Natural killer cell (primary cell): ENCODE measurements around the gene AQP11. TPM values are rescaled to one million over a fixed set of nuclear protein-coding genes. Genes with fewer than 3 reads are reported as not detected.

Experiments used
- ATAC-seq, 3 donors: fragments of 150-1000 bp in 2 of 3; fragments of 200-7000 bp in 1 of 3; cut with Tn5 transposase; 1 replicate in 1 of 3; 2 replicates in 2 of 3; pipeline ENCODE4 v1.10.0; 2021; ENCODE audit warnings: mild to moderate bottlenecking in 2 of 3, moderate library complexity in 2 of 3
- DNase-seq, 2 donors: peaks; one replicate each; pipeline versions ENCODE4 v3.0.0 to v3.0.0-alpha.2; 2013 to 2021; ENCODE audit warnings: mixed read lengths in 1 of 2
- H3K27ac ChIP-seq: one replicate; pipeline ENCODE4 v1.5.1; 2013; ENCODE audit warnings: mild to moderate bottlenecking, low read length
- H3K27me3 ChIP-seq: one replicate; pipeline ENCODE4 v1.6.1; 2013; ENCODE audit warnings: low read length; ENCODE audit not compliant: control insufficient read depth, insufficient read depth
- H3K36me3 ChIP-seq: one replicate; pipeline ENCODE4 v1.6.1; 2013; ENCODE audit warnings: low read length; ENCODE audit not compliant: control insufficient read depth, insufficient read depth
- H3K4me1 ChIP-seq: one replicate; pipeline ENCODE4 v1.6.1; 2013; ENCODE audit warnings: low read length; ENCODE audit not compliant: control insufficient read depth, insufficient read depth
- H3K4me3 ChIP-seq: one replicate; pipeline ENCODE4 v1.5.1; 2013; ENCODE audit warnings: low read length
- H3K9me3 ChIP-seq: one replicate; pipeline ENCODE4 v1.6.1; 2013; ENCODE audit warnings: low read length; ENCODE audit not compliant: control insufficient read depth, insufficient read depth
- H3K27ac Mint-ChIP-seq, 2 donors: one replicate each; pipeline ENCODE4 v1.8.0; 2022; ENCODE audit warnings: mild to moderate bottlenecking in 2 of 2, mixed read lengths in 2 of 2, moderate library complexity in 1 of 2
- H3K27me3 Mint-ChIP-seq, 2 donors: one replicate each; pipeline ENCODE4 v1.8.0; 2022; ENCODE audit warnings: low read depth in 2 of 2, mixed read lengths in 2 of 2
- H3K36me3 Mint-ChIP-seq: one replicate; pipeline ENCODE4 v1.8.0; 2022; ENCODE audit warnings: mixed read lengths
- H3K4me1 Mint-ChIP-seq, 2 donors: one replicate each; pipeline ENCODE4 v1.8.0; 2022; ENCODE audit warnings: mixed read lengths in 2 of 2
- H3K4me3 Mint-ChIP-seq: one replicate; pipeline ENCODE4 v1.8.0; 2022; ENCODE audit warnings: mild to moderate bottlenecking, moderate library complexity, mixed read lengths
- H3K9me3 Mint-ChIP-seq, 2 donors: one replicate each; pipeline ENCODE4 v1.8.0; 2022; ENCODE audit warnings: mixed read lengths in 2 of 2
- WGBS: methylation state at CpG from one replicate; pipeline ENCODE4 v1.1.7; 2013; ENCODE audit warnings: missing lambda C conversion rate; ENCODE audit not compliant: insufficient coverage; 5-methylcytosine and 5-hydroxymethylcytosine counted together
- intact Hi-C: fragments of 100-400 bp; cut with micrococcal nuclease; formaldehyde crosslinking; loops from one replicate; pipeline ENCODE4 v1.14.2; 2022
- total RNA-seq, 4 donors: library from RNA; stranded (reverse); fragments of 120-200 nt in 1 of 4; gene quantifications; one replicate each; pipeline versions ENCODE4 v1.2.3 to v1.2.4, GENCODE V29; 2013 to 2022
- TF ChIP-seq, protein P1 (sequence below): fragments of 200-600 bp; IDR thresholded peaks from one replicate; pipeline ENCODE4 v1.8.0; 2022; ENCODE audit warnings: antibody characterized with exemption

AQP11 gene
- total RNA-seq, 3 donors from 2014 or later (not counting 1 experiment from before 2014, with no cell fraction given): 0.21 to 0.55 (median 0.50) TPM

DNA sequence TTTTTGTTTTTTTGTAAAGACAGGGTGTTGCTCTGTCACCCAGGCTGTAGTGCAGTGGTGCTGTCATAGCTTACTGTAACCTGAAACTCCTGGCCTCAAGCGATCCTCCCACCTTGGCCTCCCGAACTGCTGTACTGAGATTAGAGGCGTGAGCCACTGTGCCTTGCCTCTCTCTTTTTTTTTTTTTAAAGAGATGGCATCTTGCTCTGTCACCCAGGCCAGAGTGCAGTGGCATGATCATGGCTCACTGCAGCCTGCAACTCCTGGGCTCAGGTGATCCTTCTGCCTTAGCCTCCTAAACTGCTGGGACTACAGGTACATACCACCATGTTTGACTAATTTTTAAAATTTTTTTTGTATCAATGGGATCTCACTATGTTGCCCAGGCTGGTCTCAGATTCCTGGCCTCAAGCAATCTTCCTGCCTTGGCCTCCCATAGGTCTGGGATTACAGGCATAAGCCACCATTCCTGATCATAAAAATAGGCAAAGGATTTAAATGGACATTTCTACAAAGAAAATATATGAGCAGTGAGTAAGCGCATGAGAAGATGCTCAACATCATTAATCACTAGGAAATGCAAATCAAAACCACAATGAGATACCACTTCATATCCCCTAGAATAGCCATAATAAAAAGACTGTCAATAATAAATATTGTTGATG, 65.1 kb downstream of the AQP11 start:
- H3K9me3 Mint-ChIP-seq: no peaks in the 10 kb centered on the region

DNA sequence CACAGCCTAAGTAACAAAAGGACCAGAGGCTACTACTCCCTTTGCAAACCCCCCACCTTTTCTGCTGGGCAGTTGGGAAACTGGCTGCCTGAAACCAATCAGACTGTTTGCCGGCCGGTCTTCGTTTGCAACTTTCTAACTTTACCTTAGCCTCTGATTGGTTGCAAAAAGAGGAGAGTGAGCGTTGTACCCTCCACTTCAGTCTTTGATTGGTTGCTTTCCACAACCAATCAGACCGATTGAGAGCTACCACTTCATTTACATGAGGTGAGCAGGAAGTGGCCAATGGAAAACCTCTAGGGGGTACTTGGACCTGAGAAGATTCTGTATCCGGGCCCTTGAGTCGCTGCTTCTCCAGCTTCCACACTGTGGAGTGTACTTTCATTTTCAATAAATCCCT, 66.6 kb downstream of the AQP11 start:
- no peaks in the 10 kb centered on the region for H3K9me3 Mint-ChIP-seq
- DNase-seq (no peak), ATAC-seq (no peak)
- intact Hi-C loops: no loop called here
- Histone ChIP-seq H3K9me3 (no peaks in the 10 kb centered on the region), H3K4me3 (no peak overlapping the region), H3K27ac (no peak overlapping the region), H3K4me1 (no peaks in the 10 kb centered on the region), H3K36me3 (no peaks in the 10 kb centered on the region), H3K27me3 (no peaks in the 10 kb centered on the region)
- no peak overlapping the region for H3K27ac Mint-ChIP-seq
- no peaks in the 10 kb centered on the region for H3K27me3 Mint-ChIP-seq
- TF ChIP-seq, protein P1, sequence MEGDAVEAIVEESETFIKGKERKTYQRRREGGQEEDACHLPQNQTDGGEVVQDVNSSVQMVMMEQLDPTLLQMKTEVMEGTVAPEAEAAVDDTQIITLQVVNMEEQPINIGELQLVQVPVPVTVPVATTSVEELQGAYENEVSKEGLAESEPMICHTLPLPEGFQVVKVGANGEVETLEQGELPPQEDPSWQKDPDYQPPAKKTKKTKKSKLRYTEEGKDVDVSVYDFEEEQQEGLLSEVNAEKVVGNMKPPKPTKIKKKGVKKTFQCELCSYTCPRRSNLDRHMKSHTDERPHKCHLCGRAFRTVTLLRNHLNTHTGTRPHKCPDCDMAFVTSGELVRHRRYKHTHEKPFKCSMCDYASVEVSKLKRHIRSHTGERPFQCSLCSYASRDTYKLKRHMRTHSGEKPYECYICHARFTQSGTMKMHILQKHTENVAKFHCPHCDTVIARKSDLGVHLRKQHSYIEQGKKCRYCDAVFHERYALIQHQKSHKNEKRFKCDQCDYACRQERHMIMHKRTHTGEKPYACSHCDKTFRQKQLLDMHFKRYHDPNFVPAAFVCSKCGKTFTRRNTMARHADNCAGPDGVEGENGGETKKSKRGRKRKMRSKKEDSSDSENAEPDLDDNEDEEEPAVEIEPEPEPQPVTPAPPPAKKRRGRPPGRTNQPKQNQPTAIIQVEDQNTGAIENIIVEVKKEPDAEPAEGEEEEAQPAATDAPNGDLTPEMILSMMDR: no peak
- no peaks in the 10 kb centered on the region for H3K36me3 Mint-ChIP-seq
- no peak overlapping the region for H3K4me3 Mint-ChIP-seq
- WGBS: 93% methylated on average over 7 of the region's 7 CpGs
- no peaks in the 10 kb centered on the region for H3K4me1 Mint-ChIP-seq

More for the DNA sequence above, 65.1 kb downstream of the AQP11 start:
- Mint-ChIP-seq H3K4me1 (no peaks in the 10 kb centered on the region), H3K36me3 (no peaks in the 10 kb centered on the region), H3K27me3 (no peaks in the 10 kb centered on the region), H3K4me3 (no peak overlapping the region), H3K27ac (no peak overlapping the region)
- H3K9me3 ChIP-seq: no peaks in the 10 kb centered on the region
- TF ChIP-seq, protein P1: no peak
- ATAC-seq (no peak), DNase-seq (no peak)
- intact Hi-C loops: no loop called here
- no peak overlapping the region for H3K4me3 ChIP-seq
- WGBS: 93% methylated on average over 4 of the region's 4 CpGs
- no peaks in the 10 kb centered on the region for H3K36me3 ChIP-seq
- H3K27ac ChIP-seq: no peak overlapping the region
- no peaks in the 10 kb centered on the region for H3K4me1 ChIP-seq
- H3K27me3 ChIP-seq: no peaks in the 10 kb centered on the region

DNA sequence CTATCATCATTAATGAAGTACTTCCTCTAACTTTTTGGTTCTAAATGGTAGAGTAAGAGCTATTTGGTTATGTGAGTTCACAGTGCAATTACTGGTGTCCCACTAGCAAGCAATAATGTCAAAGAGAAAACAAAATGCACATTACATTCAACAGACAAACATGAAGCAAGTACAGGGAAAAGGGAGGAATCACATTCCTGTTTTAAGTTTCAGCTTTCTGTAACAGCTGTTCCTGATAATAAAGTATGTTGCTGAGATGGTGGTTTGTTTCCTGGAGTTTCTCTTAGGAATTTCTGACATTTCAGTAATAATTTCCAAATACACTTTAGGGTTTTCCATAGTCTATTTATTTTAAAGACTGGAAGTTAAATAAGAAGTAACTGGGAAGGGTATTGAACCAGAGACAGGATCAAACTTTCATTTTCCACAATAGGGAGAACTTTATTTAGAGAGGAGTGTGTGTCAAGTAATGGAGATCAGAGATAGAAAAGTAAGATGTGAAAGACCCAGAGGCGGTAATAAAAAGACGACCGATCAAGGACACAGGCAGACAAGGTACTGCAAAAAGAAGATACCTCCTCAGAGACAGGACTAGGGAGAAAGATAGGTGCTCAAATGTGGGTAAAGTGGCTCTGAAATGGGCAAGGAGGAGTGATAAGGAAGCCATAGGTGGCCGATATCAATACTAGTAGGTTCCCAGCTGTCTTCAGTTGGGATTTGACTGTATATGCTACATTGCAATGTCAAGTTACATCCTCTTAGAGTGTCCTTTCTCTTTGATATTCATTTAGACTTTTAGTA, 68.7 kb downstream of the AQP11 start:
- Mint-ChIP-seq H3K36me3 (no peaks in the 10 kb centered on the region), H3K9me3 (no peaks in the 10 kb centered on the region), H3K27me3 (no peaks in the 10 kb centered on the region), H3K4me3 (no peak overlapping the region), H3K4me1 (no peaks in the 10 kb centered on the region), H3K27ac (no peak overlapping the region)
- H3K9me3 ChIP-seq: no peaks in the 10 kb centered on the region
- no peaks in the 10 kb centered on the region for H3K36me3 ChIP-seq
- DNase-seq: no peak
- TF ChIP-seq, protein P1: no peak
- H3K4me1 ChIP-seq: no peaks in the 10 kb centered on the region
- intact Hi-C loops: no loop called here
- H3K27ac ChIP-seq: no peak overlapping the region
- no peak for ATAC-seq
- WGBS: 98% methylated on average over 4 of the region's 4 CpGs
- H3K4me3 ChIP-seq: no peak overlapping the region
- H3K27me3 ChIP-seq: no peaks in the 10 kb centered on the region

Other genes starting within 250 kb of the AQP11 start
- 10 to 100 TPM; 18.8 to 27.3 (median 20.4) TPM for gene PAK1, start 115.9 kb upstream of the AQP11 start, total RNA-seq
- 10 to 100 TPM; 48.6 to 58.2 (median 57.6) TPM for gene CLNS1A, start 47.8 kb downstream of the AQP11 start, total RNA-seq
- gene RSF1, start 230.8 kb downstream of the AQP11 start, total RNA-seq: 100 to 1,000 TPM in 2 of 3 donors, 10 to 100 TPM in 1; 87.3 to 119 (median 110) TPM
- gene AAMDC, start 231.2 kb downstream of the AQP11 start, total RNA-seq: 1 to 10 TPM; 4.8 to 5.7 (median 5.4) TPM